Activated naive CD4-positive, alpha-beta T cell treated with anti-CD3 and anti-CD28 coated beads, Interleukin-2, amount 50 U/mL, for 24 hours (primary cell): Measurements from ENCODE around the gene LRMDA.

Experiments used
- H3K27ac Mint-ChIP-seq: one replicate; pipeline ENCODE4 v1.8.0; 2021; ENCODE audit warnings: mild to moderate bottlenecking, mixed read lengths
- H3K27me3 Mint-ChIP-seq: one replicate; pipeline ENCODE4 v1.8.0; 2021; ENCODE audit warnings: mixed read lengths
- H3K36me3 Mint-ChIP-seq: one replicate; pipeline ENCODE4 v1.8.0; 2021; ENCODE audit warnings: mixed read lengths
- H3K4me1 Mint-ChIP-seq: one replicate; pipeline ENCODE4 v1.8.0; 2021; ENCODE audit warnings: mixed read lengths
- H3K4me3 Mint-ChIP-seq: one replicate; pipeline ENCODE4 v1.8.0; 2021; ENCODE audit warnings: mild to moderate bottlenecking, mixed read lengths
- H3K9me3 Mint-ChIP-seq: one replicate; pipeline ENCODE4 v1.8.0; 2021; ENCODE audit warnings: mixed read lengths

LRMDA gene

DNA sequence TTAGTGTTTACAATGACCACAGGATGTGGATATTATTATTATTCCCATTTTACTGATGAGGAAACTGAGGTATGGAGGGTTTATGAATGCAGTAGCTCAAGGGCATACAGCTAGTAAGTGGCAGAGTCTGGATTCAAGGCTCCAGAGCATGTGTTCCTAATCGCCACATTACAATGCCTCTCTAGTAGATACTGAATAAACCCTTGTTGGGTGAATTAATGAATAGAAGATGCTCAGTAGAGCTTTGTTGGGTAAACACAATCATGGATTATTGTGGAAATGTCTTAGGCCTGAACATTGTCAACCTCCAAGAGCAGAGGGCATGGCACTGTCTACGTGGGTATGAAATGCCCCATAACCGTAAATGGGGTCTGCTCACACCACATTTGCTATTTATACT, 545.3 kb downstream of the LRMDA start:
- Mint-ChIP-seq H3K27ac (no peak overlapping the region), H3K27me3 (peaks cover 1% of the 10 kb centered on the region), H3K9me3 (no peaks in the 10 kb centered on the region), H3K4me1 (no peaks in the 10 kb centered on the region), H3K4me3 (no peak overlapping the region), H3K36me3 (no peaks in the 10 kb centered on the region)

DNA sequence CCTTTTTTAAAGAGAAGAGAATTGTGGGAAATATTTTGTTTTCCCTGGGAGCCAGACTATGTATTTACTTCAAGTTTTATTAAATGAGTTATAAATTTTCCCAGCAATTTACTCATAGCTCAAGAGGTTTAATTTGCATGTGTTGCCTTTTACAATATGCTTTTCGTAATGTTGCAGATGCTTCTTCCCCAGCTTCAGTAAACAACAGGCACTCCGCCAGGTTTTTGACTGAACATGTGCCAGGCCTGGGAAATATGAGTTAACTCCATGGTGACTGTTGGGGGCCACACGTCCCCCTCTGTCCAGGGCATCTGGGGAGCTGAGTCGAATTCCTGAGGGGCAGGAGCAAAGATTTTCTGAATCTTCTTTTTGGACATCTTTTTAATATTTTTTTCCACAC, 545.7 kb downstream of the LRMDA start:
- Mint-ChIP-seq H3K36me3 (no peaks in the 10 kb centered on the region), H3K4me1 (no peaks in the 10 kb centered on the region), H3K9me3 (no peaks in the 10 kb centered on the region), H3K4me3 (no peak overlapping the region), H3K27me3 (peaks cover 1% of the 10 kb centered on the region), H3K27ac (no peak overlapping the region)

DNA sequence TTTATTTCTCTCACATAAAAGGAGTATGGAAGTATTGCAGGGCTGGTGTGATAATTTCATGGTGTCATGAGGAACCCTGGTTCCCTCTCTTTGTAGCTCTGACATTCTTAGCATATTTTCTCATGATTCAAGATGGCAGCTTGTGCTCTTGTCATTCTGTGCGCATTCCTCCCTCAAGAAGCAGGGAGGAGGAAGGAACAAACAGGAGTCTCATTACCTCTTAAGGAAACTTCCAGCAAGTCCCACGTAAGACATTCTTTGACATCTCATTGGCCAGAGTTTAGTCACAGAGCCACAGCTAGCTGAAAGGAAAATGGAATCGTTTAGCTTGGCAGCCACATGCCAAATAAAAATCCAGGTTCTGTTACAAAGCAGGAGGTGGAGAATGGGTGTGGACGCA, 546.8 kb downstream of the LRMDA start:
- no peaks in the 10 kb centered on the region for H3K36me3 Mint-ChIP-seq
- no peak overlapping the region for H3K4me3 Mint-ChIP-seq
- no peaks in the 10 kb centered on the region for H3K4me1 Mint-ChIP-seq
- H3K27me3 Mint-ChIP-seq: peaks cover 1% of the 10 kb centered on the region
- no peak overlapping the region for H3K27ac Mint-ChIP-seq
- no peaks in the 10 kb centered on the region for H3K9me3 Mint-ChIP-seq

DNA sequence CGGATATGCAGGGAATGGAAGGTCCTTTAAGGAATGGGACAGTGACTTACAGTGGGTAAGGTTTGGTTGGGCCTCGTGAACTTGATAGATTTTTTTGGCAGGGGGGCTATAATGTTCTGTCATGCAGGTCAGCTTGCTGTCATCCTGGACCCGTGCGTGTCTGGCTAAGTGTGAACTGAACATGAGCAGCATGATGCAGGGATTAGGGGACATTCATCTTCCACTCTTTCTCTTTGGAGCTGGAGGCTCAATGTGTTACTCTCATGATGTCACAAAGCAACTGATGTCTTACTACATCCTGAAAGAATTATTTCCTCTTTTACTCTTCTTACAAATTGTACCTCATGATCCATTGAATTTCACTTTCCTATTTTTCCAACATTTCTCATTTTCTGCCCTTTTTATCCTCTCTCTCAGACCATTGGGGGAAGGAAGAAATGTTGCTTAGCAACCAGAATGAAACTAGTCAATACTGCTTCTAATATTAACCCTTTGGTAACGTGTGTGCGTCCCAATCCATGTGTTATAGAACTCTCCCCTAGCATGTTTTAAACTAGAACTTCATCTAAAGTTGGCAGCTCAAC, 549.1 kb downstream of the LRMDA start:
- H3K27ac Mint-ChIP-seq: no peak overlapping the region
- H3K4me3 Mint-ChIP-seq: no peak overlapping the region
- no peaks in the 10 kb centered on the region for H3K27me3 Mint-ChIP-seq
- H3K9me3 Mint-ChIP-seq: no peaks in the 10 kb centered on the region
- no peaks in the 10 kb centered on the region for H3K36me3 Mint-ChIP-seq
- no peaks in the 10 kb centered on the region for H3K4me1 Mint-ChIP-seq

DNA sequence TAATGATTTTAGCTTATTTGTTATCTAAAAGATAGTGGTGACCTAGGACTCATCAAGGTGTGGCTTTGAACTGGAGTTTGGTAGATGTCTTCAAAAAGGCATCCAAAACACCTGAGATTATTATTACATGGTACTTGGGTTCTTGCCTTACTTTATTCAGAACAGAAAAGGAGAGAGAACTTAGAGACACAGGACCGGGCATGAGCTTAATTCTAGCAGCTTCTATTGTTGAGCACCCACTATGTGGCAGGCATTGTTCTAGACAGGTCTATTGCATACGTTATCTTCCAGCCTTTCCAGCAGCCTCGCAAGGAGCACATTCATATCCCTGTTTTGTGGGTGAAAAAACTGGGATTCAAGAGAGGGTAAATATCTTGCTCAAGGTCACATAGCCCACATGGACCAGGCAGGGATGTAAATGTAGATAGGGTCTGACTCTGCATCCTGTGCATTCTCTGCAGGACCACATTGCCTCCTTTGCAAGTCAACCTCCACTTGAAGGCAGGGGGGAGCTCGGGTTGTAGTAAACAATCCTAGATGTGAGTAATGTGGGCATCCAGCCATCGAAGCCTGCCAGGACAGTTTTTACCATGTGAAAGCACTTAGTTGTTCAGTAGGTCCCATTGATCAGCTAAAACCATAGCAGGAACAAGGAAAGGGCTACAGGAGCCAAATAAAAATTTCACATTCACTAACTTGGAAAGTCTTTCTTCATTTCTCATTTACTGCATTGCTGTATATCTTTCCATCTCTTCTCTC, 551.4 kb downstream of the LRMDA start:
- Mint-ChIP-seq H3K4me3 (no peak overlapping the region), H3K27ac (no peak overlapping the region), H3K36me3 (no peaks in the 10 kb centered on the region), H3K27me3 (no peaks in the 10 kb centered on the region), H3K4me1 (no peaks in the 10 kb centered on the region), H3K9me3 (no peaks in the 10 kb centered on the region)

DNA sequence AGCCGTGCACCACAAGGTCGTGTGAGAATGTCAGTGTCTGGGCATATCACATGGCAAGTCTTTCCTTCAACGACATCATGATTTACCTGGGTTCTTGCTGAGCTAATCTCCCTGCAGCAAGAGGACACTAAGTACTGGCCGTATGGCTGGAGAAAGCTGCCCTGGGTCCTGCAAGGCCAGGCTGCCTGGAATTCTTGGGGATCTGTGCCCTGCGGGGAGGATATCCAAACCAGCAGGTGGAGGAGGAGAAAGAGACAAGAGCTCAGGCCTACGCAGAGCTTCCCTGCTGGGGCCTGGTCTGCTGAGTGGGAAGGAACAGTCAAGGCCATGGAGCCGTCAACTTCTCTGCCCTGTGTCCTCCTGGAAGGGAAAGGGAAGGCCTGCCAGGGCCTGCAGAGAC, 552.6 kb downstream of the LRMDA start:
- H3K27ac Mint-ChIP-seq: no peak overlapping the region
- no peaks in the 10 kb centered on the region for H3K9me3 Mint-ChIP-seq
- no peak overlapping the region for H3K4me3 Mint-ChIP-seq
- no peaks in the 10 kb centered on the region for H3K36me3 Mint-ChIP-seq
- no peaks in the 10 kb centered on the region for H3K4me1 Mint-ChIP-seq
- no peaks in the 10 kb centered on the region for H3K27me3 Mint-ChIP-seq

DNA sequence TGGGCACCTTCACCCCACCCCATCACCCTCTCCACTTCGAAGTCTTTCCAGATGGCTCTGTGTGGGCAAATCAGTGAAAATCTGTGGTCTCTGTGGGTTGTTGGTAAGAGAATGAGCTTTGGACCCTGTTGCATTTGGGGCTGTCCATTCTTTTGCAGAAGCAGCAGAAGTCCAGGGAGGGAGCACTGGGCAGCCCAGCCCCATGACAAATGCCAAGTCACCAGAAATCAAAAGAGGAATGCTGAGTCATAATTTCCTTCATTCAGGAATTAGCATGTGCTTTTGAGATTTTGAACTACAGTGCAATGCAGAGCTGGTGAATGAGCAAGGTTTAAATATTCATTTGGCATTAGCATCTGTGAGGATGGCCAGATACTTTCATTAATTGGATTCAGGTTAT, 556.2 kb downstream of the LRMDA start:
- Mint-ChIP-seq H3K36me3 (no peaks in the 10 kb centered on the region), H3K27ac (no peak overlapping the region), H3K4me1 (no peaks in the 10 kb centered on the region), H3K9me3 (no peaks in the 10 kb centered on the region), H3K27me3 (no peaks in the 10 kb centered on the region), H3K4me3 (no peak overlapping the region)

DNA sequence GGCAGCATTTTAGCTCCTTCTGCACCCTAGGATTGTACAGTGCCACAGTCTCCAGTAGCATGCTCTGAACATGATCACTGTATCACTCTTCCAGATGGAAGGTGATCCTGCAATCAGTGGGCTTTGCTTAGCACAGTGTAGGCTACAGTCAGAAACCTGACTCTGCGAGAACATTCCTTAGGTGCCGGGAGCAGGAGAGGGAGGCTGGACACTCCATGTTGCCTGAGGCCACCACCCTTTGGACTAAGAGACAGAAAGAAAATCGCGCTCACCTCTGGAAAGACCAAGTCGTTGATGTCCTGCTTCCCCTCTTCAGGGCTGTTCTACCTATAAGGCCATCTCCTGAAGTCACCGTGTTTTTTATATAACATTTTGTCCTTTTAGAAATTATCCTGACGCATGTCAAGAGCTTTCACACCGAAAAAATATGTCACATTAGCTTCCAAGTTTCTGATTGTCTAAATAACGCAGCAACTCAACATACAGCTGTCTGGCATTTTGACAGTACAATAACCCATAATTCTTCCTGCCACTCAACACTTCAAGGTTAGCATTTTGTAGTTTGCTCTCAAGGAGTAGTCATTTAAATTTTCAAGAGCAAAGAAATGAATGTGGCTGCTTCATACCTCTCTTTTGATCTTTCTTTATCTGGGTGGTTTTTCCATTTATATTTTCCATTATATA, 563.1 kb downstream of the LRMDA start:
- H3K4me3 Mint-ChIP-seq: no peak overlapping the region
- H3K27ac Mint-ChIP-seq: no peak overlapping the region
- H3K36me3 Mint-ChIP-seq: no peaks in the 10 kb centered on the region
- no peaks in the 10 kb centered on the region for H3K27me3 Mint-ChIP-seq
- no peaks in the 10 kb centered on the region for H3K4me1 Mint-ChIP-seq
- H3K9me3 Mint-ChIP-seq: no peaks in the 10 kb centered on the region

DNA sequence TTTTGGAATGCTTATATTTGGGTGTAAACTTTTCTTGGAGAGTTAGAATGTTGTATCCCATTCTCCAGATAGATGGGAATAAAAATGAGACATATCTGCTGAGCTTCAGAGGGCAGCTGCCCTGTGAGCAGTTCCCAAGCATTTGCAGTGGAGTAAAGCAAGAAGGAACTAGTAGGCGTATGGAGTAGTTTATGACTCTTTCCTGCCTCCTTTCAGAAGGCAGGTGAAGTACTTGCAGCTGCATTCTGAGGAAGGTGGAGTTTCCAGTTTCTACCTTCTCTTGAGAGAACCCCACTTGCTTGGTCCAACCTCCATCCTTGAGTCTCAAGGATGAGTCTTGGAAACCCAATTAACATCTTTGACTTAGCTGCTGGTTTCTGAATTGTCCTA, 563.6 kb downstream of the LRMDA start:
- no peak overlapping the region for H3K4me3 Mint-ChIP-seq
- H3K27me3 Mint-ChIP-seq: no peaks in the 10 kb centered on the region
- H3K9me3 Mint-ChIP-seq: no peaks in the 10 kb centered on the region
- H3K36me3 Mint-ChIP-seq: no peaks in the 10 kb centered on the region
- H3K27ac Mint-ChIP-seq: no peak overlapping the region
- no peaks in the 10 kb centered on the region for H3K4me1 Mint-ChIP-seq

DNA sequence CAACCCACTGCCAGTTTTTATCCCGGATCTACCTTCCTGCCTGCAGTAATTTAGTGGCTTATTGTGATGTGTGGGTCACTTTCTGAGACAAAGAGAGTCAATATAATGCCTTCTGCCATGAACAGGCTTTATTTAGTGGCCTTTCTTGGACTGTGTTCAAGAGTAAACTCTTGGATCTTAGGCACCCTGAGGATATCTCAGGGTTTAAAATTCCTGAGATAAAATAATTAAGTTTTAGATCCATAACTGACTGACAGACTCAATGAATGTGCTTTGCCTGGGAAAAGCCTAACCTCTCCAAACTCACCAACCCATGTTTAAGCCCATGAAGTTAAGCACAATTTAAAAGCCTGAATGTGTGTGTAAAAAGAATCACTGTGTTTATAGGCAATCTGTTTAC, 564.3 kb downstream of the LRMDA start:
- H3K9me3 Mint-ChIP-seq: no peaks in the 10 kb centered on the region
- no peaks in the 10 kb centered on the region for H3K36me3 Mint-ChIP-seq
- H3K4me3 Mint-ChIP-seq: no peak overlapping the region
- no peaks in the 10 kb centered on the region for H3K4me1 Mint-ChIP-seq
- H3K27me3 Mint-ChIP-seq: no peaks in the 10 kb centered on the region
- H3K27ac Mint-ChIP-seq: no peak overlapping the region

DNA sequence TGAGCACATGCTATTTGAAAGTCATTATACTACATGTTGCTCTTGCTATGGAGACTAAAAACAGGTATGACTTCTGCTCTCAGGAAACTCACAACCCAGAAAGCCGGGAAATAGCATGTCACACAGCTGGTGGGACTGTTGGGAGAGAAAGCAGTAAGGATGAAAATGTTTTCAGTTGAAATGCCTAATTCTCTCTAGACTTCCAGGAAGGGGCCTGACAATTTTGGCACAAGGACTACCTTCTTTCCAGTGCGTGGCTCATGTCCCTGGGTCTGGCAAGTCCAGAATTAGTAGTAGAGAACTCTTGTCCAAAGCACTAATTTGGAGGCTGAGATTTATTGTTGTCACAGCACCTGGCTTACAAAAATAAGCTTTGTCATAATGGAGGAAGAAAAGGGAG, 567.6 kb downstream of the LRMDA start:
- Mint-ChIP-seq H3K36me3 (no peaks in the 10 kb centered on the region), H3K27me3 (no peaks in the 10 kb centered on the region), H3K4me1 (no peaks in the 10 kb centered on the region), H3K27ac (no peak overlapping the region), H3K9me3 (no peaks in the 10 kb centered on the region), H3K4me3 (no peak overlapping the region)

DNA sequence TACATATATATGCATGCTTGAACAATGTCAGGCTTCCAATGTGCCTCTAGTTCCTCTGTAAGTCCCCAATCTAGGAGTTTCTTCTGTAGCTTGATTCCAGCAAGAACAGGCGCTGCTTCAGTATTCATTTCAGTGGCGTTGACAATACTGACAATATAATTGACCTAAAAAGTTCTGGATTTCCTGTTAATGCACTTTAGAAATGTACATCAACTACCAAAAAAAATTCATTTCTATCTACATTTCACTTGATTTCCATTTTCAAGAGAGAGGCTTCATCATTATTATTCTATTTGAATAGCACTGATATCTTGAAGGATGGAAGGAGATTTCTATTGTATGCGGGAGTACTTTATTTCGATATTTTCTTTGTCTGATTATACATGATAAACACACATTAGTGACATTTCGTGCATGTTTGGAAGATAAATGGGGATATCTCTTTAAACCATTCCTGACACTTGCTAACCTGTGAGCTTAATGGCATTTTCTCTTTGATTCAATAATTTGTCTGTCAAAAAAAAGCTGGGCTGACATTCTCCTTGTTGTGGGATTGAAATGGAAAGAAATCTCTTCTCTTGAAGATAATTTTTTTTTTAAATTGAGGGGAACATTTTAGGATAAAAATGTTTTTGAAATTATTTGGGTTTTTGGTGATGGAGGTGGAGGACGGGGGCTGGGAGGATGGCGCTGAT, 568.2 kb downstream of the LRMDA start:
- H3K4me3 Mint-ChIP-seq: no peak overlapping the region
- no peaks in the 10 kb centered on the region for H3K4me1 Mint-ChIP-seq
- H3K27ac Mint-ChIP-seq: no peak overlapping the region
- H3K9me3 Mint-ChIP-seq: no peaks in the 10 kb centered on the region
- H3K27me3 Mint-ChIP-seq: no peaks in the 10 kb centered on the region
- no peaks in the 10 kb centered on the region for H3K36me3 Mint-ChIP-seq

DNA sequence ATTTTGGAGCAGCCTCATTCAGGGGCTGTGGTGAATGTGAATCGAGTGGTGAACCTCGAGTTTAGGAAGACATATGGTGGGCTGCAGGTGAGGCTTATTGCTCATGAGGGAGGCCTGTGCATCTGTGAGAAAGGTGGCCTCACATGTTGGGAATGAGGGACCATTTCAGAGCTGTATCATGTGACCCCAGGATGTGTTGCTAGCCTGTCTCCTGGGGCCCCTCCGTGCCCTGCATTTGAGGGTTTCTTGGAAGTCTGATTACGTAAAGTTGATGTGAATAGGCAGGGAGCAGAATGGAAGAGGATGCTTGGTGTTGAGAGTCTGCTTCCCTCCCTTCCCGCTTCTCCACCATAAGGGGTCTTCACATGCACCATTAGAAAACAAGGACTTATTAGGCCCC, 569.1 kb downstream of the LRMDA start:
- Mint-ChIP-seq H3K27ac (no peak overlapping the region), H3K4me1 (no peaks in the 10 kb centered on the region), H3K36me3 (no peaks in the 10 kb centered on the region), H3K4me3 (no peak overlapping the region), H3K9me3 (no peaks in the 10 kb centered on the region), H3K27me3 (no peaks in the 10 kb centered on the region)

DNA sequence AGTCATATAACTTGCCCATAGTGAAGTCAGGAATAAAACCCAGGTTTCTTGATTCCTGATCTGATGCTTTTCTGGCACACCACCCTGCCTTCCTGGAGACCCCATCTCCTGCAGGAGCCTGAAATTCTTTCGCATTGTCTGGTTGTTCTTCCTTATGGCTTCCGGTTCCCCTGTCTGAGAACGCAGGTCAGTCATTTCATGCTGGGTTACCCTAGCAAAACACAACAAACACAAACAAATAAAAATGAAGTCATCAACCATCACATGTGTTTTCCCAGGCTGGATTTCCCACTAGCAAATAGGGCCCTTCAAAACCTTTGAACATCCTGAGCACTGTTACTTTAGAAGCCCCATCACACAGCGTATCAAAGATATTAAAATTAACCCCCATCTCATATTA, 569.6 kb downstream of the LRMDA start:
- H3K36me3 Mint-ChIP-seq: no peaks in the 10 kb centered on the region
- H3K27ac Mint-ChIP-seq: no peak overlapping the region
- no peaks in the 10 kb centered on the region for H3K9me3 Mint-ChIP-seq
- no peaks in the 10 kb centered on the region for H3K4me1 Mint-ChIP-seq
- H3K27me3 Mint-ChIP-seq: no peaks in the 10 kb centered on the region
- H3K4me3 Mint-ChIP-seq: no peak overlapping the region

DNA sequence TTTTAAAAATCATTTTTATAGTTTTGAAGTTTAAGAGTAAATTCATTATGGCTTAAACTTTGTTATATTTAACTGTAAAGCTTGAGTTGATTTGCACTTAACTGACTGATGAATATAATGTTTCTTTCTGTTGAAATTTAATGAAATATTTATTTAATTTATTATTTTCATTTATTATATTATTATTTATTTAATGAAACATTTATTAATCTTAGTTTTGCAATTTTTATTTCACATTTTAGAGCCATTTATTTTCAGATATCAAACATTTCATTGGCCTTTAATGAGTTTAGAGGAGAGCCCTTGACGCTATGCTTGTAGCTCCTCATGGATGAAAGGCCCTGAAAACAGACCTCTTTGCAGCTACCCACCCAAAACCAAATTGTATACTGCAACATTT, 570.0 kb downstream of the LRMDA start:
- no peak overlapping the region for H3K27ac Mint-ChIP-seq
- H3K9me3 Mint-ChIP-seq: no peaks in the 10 kb centered on the region
- H3K4me3 Mint-ChIP-seq: no peak overlapping the region
- H3K4me1 Mint-ChIP-seq: no peaks in the 10 kb centered on the region
- no peaks in the 10 kb centered on the region for H3K27me3 Mint-ChIP-seq
- no peaks in the 10 kb centered on the region for H3K36me3 Mint-ChIP-seq

DNA sequence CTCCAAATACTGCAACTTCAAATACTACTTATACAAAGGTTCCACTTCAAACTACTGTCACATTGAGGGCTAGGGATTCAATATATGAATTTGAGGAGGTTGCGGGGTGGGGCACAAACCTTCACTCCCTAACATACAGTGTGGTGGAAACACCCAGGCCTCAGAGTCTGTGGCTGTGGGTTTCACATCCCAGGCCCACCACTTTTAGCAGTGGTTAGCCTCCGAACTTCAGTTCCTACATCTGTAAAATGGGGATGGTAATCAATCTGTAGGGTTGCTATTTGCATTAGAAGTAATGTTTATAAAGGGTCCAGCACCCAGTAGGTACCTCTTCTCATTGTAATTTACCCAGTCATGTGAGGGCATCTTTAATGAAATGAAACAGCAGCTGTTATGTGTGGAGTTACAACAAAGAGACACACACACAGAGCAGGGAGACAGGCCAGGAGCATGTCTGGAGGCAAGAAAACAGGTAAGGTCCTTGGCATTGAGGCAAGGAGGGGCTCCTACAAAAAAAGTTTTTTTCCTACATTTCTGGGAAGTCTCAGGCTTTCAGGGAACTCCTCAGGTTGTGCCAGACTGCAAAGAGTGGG, 570.9 kb downstream of the LRMDA start:
- H3K27ac Mint-ChIP-seq: no peak overlapping the region
- no peak overlapping the region for H3K4me3 Mint-ChIP-seq
- no peaks in the 10 kb centered on the region for H3K36me3 Mint-ChIP-seq
- H3K27me3 Mint-ChIP-seq: no peaks in the 10 kb centered on the region
- no peaks in the 10 kb centered on the region for H3K9me3 Mint-ChIP-seq
- H3K4me1 Mint-ChIP-seq: no peaks in the 10 kb centered on the region
